ENCODE measurements around the gene ABCA3. TPM values are rescaled to one million over a fixed set of nuclear protein-coding genes. Genes with fewer than 3 reads are reported as not detected.

The ABCA3 gene
- total RNA-seq, 2 experiments from 2014 or later: 7.0 to 7.7 TPM

- TF ChIP-seq CTCF (IDR thresholded peaks at IDR 0.05): no peak
- Histone ChIP-seq H3K27me3 (ENCODE audit: control insufficient read depth in 1 of 2, insufficient read depth in 2 of 2, low read length in 2 of 2) (no peaks in the 10 kb centered on the region), H3K9me3 (ENCODE audit: control insufficient read depth in 1 of 2, insufficient read depth in 1 of 2, low read length in 2 of 2) (no peaks in the 10 kb centered on the region), H3K36me3 (ENCODE audit: insufficient read depth, low read length) (no peaks in the 10 kb centered on the region), H3K27ac (ENCODE audit: low read depth in 1 of 2, low read length in 2 of 2) (no peak overlapping the region), H3K4me1 (ENCODE audit: insufficient read depth, low read length) (no peaks in the 10 kb centered on the region), H3K4me3 (ENCODE audit: low read length) (no peak overlapping the region)
- H3K27ac Mint-ChIP-seq: no peak overlapping the region
- CTCF ChIA-PET: no interaction called here
- ATAC-seq (ENCODE audit: poor library complexity): no peak
- intact Hi-C loops (cut with DNase I, micrococcal nuclease): no loop called here
- H3K36me3 Mint-ChIP-seq (ENCODE audit: low read depth): no peaks in the 10 kb centered on the region
- H3K27me3 Mint-ChIP-seq: no peaks in the 10 kb centered on the region
- H3K4me1 Mint-ChIP-seq (ENCODE audit: low read depth): no peaks in the 10 kb centered on the region
- H3K9me3 Mint-ChIP-seq: no peaks in the 10 kb centered on the region
- no peak for DNase-seq
- no peak overlapping the region for H3K4me3 Mint-ChIP-seq
- POLR2A ChIA-PET: no interaction called here
Measured at GRCh38 chr16:2308089-2308962, 32.2 kb downstream of the ABCA3 start.

GRCh38 chr16:2299915-2300192 lies 40.7 kb downstream of the ABCA3 start:
- Histone ChIP-seq H3K36me3 (ENCODE audit: insufficient read depth, low read length) (peaks cover 2% of the 10 kb centered on the region), H3K4me3 (ENCODE audit: low read length) (no peak overlapping the region), H3K27ac (ENCODE audit: low read depth in 1 of 2, low read length in 2 of 2) (no peak overlapping the region), H3K4me1 (ENCODE audit: insufficient read depth, low read length) (peaks cover 3% of the 10 kb centered on the region), H3K27me3 (ENCODE audit: control insufficient read depth in 1 of 2, insufficient read depth in 2 of 2, low read length in 2 of 2) (no peaks in the 10 kb centered on the region), H3K9me3 (ENCODE audit: control insufficient read depth in 1 of 2, insufficient read depth in 1 of 2, low read length in 2 of 2) (no peaks in the 10 kb centered on the region)
- Mint-ChIP-seq H3K27ac (no peak overlapping the region), H3K27me3 (no peaks in the 10 kb centered on the region), H3K4me3 (no peak overlapping the region), H3K36me3 (ENCODE audit: low read depth) (peaks cover 7% of the 10 kb centered on the region), H3K4me1 (ENCODE audit: low read depth) (no peaks in the 10 kb centered on the region), H3K9me3 (no peaks in the 10 kb centered on the region)
- intact Hi-C loops (cut with DNase I, micrococcal nuclease): no loop called here
- ATAC-seq (ENCODE audit: poor library complexity) (no peak), DNase-seq (no peak)
- TF ChIP-seq CTCF (IDR thresholded peaks at IDR 0.05): no peak
- ChIA-PET CTCF (no interaction called here), POLR2A (no interaction called here)

GRCh38 chr16:2299121-2299914 lies 41.2 kb downstream of the ABCA3 start:
- H3K4me1 ChIP-seq (ENCODE audit: insufficient read depth, low read length): peaks cover 3% of the 10 kb centered on the region
- H3K9me3 ChIP-seq (ENCODE audit: control insufficient read depth in 1 of 2, insufficient read depth in 1 of 2, low read length in 2 of 2): no peaks in the 10 kb centered on the region
- Mint-ChIP-seq H3K27me3 (no peaks in the 10 kb centered on the region), H3K36me3 (ENCODE audit: low read depth) (peaks cover 7% of the 10 kb centered on the region), H3K4me3 (no peak overlapping the region), H3K9me3 (no peaks in the 10 kb centered on the region), H3K4me1 (ENCODE audit: low read depth) (no peaks in the 10 kb centered on the region), H3K27ac (no peak overlapping the region)
- CTCF ChIA-PET: no interaction called here
- POLR2A ChIA-PET: no interaction called here
- H3K27ac ChIP-seq (ENCODE audit: low read depth in 1 of 2, low read length in 2 of 2): no peak overlapping the region
- ATAC-seq (ENCODE audit: poor library complexity) (no peak), DNase-seq (no peak)
- H3K36me3 ChIP-seq (ENCODE audit: insufficient read depth, low read length): peaks cover 2% of the 10 kb centered on the region
- no peak for TF ChIP-seq CTCF (IDR thresholded peaks at IDR 0.05)
- no peak overlapping the region for H3K4me3 ChIP-seq (ENCODE audit: low read length)
- no peaks in the 10 kb centered on the region for H3K27me3 ChIP-seq (ENCODE audit: control insufficient read depth in 1 of 2, insufficient read depth in 2 of 2, low read length in 2 of 2)
- intact Hi-C loops (cut with DNase I, micrococcal nuclease): no loop called here
